GM18951 (cell line): ENCODE results near the gene FLVCR2.

Experiments
- POLR2A ChIP-seq: IDR thresholded peaks from 4 replicates; pipeline ENCODE4 v1.6.1; 2011; ENCODE audit warnings: mild to moderate bottlenecking; ENCODE audit not compliant: insufficient read length, insufficient read depth; ENCODE audit errors: extremely low read depth
- in situ Hi-C: fragments of 300-500 bp; cut with MboI; formaldehyde crosslinking; loops from one replicate; pipeline ENCODE4 v1.12.0; 2022; ENCODE audit warnings: low sequenced_read_pairs, mixed read lengths, inconsistent platforms; ENCODE audit not compliant: unreplicated experiment

Gene FLVCR2

DNA sequence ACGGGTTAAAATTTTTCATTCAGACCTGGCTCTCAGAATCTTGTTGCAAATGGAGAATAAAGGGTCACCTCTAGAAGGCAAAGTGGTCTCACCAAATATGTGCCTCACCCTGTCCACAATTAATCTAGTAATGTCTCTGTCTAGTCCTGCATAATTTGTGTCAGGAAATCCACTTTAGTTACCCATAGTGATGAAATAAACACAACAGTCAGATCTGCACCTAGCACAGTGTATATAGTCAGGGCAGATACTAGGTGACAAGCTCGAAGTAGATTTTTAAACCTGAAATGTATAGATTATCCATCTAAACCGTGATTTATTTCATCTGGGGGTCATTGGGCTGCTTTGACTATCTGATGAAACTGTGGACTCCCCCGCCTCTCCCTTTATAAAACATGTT lies 15.9 kb upstream of the FLVCR2 start:
- in situ Hi-C loops, result loop anchor here (5.0 kb wide), 1 partner anchor 255 kb away; no protein-coding TSS in a partner anchor
- no peak for TF ChIP-seq POLR2A

DNA sequence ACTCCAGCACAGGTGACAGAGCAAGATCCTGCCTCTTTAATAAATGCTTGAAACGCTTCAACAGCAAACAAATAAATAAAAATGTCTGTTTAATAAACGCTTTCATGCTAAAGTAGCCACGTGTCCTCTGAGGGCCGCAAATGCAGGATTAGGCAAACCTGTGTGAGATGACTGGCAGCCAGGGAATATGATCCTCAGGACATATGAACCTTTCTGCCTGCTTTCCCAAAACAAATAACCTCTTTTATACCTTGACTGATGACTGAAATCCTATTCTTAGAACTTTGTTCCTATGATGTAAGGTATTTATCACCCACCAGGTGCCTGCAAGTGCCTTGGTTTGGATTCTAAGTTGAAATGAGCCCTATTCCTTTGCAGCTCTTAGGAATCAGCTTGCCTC lies 14.5 kb upstream of the FLVCR2 start:
- in situ Hi-C loops, result loop anchor here (5.0 kb wide), 1 partner anchor 257 kb away; no protein-coding TSS in a partner anchor
- TF ChIP-seq POLR2A, result no peak

- in situ Hi-C loops, result no loop called here
- TF ChIP-seq POLR2A, result no peak
These were observed 13.4 kb upstream of the FLVCR2 start for GRCh38 chr14:75565056-75565455.

DNA sequence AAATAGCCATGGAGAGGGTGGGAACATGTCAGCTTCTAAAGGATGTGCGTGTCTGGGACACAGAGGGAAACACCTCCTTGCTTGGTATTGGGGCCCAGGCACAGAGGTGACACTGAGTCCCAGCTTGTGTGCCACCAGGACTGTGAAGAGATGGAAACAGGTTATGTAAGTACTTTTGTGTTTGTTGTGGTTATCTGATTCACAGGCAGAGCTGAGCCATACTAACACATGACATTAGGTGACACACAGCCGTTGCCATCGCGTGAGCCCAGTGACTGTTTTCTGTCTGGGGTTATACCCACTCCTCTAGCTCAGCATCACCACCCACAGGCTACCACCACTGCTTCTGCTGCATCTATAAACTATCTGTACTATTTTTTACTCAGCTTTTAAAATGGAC lies 12.1 kb upstream of the FLVCR2 start:
- no peak for TF ChIP-seq POLR2A
- in situ Hi-C loops, result no loop called here

DNA sequence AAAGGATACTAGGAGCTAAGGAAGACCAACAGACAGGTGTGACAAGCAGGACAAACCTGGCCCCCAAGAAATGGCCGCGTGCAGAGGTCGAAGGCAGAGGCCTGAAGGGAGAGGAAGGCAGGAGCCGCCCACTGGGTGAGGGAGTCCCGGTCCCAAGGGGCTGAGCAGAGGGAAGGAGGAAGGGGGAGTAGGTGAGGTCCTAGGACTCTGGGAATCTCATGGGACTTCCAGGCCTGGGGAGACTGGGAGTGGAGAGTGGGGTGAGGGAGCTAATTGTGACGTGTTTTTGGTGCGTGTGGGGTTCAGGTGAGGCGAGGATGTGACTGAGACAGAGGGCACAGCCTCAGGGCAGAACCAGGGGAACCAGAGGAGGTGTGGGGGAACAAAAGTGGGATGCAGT lies 11.7 kb upstream of the FLVCR2 start:
- no peak for TF ChIP-seq POLR2A
- in situ Hi-C loops, result no loop called here

- TF ChIP-seq POLR2A, result no peak
- in situ Hi-C loops, result no loop called here
These were observed 10.3 kb upstream of the FLVCR2 start for GRCh38 chr14:75568140-75568539.

DNA sequence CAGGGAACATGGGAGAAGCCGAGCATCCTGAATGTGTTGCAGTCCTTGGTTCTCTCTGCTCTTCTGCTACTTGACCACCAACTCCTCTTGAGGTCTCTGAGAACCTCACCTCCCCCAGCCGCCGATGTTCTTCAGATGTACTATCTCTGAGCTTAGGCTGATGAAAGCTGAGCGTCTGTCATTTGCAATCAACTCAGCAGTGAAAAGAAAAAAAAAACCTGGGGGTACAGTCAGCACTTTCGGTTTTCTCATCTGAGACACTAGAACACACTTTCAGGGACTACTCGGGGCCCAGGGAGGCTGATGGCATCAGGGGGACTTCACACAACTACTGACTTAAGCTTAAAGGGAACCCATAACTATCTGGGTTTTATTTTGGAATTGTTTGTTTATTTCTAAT lies 9.6 kb upstream of the FLVCR2 start:
- TF ChIP-seq POLR2A, result no peak
- in situ Hi-C loops, result no loop called here

- in situ Hi-C loops, result loop anchor here (5.0 kb wide), 1 partner anchor 82 kb away; no protein-coding TSS in a partner anchor
These were observed 7.6 kb upstream of the FLVCR2 start for GRCh38 chr14:75570797-75571196.

DNA sequence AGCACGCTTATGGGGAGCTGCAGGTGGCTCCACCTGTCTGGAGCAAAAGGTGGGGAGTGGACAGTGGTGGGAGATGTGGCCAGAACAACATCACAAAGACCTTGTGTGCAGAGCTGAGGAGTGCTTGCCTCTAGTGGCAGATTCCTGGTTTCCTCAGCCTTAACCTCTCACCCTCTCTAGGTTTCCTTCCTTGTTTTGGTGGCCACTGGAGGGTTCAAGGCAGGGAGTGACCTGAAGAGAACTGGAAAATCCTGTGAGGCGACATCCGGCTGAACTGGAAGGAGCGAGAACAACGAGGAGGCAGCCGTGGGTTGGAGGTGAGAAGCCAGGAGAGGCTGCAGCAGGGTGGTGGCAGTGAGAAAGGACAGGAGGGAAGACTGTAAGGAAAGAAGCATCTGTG lies 6.3 kb upstream of the FLVCR2 start:
- in situ Hi-C loops, result loop anchor here (5.0 kb wide), 1 partner anchor 80 kb away; no protein-coding TSS in a partner anchor
- TF ChIP-seq POLR2A, result no peak

More at GRCh38 chr14:75570797-75571196, 7.6 kb upstream of the FLVCR2 start:
- no peak for TF ChIP-seq POLR2A

DNA sequence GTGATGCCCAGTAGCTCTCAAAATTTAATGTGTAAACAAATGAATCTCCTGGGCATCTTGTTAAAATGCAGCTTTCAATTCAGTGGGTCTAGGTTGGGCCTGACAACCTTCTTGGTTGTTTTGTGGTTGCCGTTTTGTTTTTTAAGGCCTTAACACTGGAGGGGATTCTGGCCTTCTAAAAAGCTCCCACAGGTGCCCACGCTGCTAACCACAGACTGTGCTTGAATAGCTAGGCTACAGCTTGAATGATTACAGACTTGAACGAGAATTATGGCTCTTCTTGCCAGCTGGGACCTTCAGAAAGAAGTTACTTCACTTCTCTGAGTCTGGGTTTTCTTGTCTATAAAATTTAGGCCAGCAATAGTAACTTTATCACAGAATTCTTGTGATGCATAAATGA lies 1.3 kb upstream of the FLVCR2 start:
- no peak for TF ChIP-seq POLR2A
- in situ Hi-C loops, result no loop called here

- in situ Hi-C loops, result no loop called here
- TF ChIP-seq POLR2A, result no peak
These were observed 705 bp upstream of the FLVCR2 start for GRCh38 chr14:75577729-75578101.

GRCh38 chr14:75578786-75579337 lies 442 bp downstream of the FLVCR2 start:
- in situ Hi-C loops, result no loop called here
- no peak for TF ChIP-seq POLR2A

DNA sequence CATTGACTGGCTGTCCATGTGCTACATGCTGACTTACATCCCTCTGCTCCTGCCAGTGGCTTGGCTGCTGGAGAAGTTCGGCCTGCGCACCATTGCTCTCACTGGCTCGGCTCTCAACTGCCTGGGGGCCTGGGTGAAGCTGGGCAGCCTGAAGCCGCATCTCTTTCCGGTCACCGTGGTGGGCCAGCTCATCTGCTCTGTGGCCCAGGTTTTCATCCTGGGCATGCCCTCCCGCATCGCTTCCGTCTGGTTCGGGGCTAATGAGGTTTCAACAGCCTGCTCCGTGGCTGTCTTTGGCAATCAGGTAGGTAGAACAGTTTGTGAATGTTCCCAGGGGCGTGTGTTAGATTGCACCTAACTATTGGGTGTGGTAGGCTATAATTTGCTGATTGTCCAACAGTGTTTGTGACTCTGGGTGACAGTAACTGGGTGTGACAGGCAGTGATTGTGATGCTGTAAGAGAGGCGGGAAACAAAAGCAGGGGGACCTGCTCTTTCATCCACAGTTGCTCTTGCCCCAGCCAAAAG lies 981 bp downstream of the FLVCR2 start:
- TF ChIP-seq POLR2A, result no peak
- in situ Hi-C loops, result no loop called here

DNA sequence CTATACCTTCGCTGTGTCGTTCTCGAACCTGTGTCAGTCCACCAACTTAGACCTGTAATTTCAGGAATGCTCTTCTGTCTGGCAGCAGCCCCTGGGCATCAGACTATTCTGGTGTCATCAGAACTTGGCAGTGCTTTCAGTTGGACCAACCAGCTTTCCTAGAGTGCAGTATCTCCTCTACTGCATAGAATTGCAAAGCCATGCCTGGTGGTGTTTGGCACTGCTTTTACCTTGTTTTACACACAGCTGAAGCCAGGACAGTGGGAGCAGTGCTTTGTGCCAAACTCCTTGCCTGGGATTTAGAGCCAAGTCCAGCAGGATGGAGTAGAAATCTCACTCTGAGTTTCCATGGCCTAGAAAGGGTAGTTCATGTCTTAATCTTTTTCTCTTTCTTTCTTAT lies 1.5 kb downstream of the FLVCR2 start:
- in situ Hi-C loops, result loop anchor here (10.0 kb wide), 1 partner anchor 55 kb away; no protein-coding TSS in a partner anchor
- no peak for TF ChIP-seq POLR2A
